HCT116 (cell line): ENCODE measurements around the gene CYB5RL. TPM values are rescaled to one million over a fixed set of nuclear protein-coding genes. Genes with fewer than 3 reads are reported as not detected.

Experiments
- ATAC-seq: fragments of 200-7000 bp; cut with Tn5 transposase; 2 replicates; pipeline ENCODE4 v1.9.1; 2020; ENCODE audit warnings: mild to moderate bottlenecking, moderate library complexity
- BruUV-seq: library from RNA; stranded (reverse); fragments of 400-500 nt; replicated peaks from 2 replicates; lab custom pipeline; 2021; lab: Mats Ljungman, UMichigan
- CTCF ChIA-PET: fragments of 300-600 bp; sonication (Branson Sonifier 250); formaldehyde crosslinking; loops from one replicate; lab custom pipeline; 2021; ENCODE audit warnings: antibody characterized with exemption; lab: Charles Lee
- POLR2A ChIA-PET: fragments of 300-600, 350-600 bp; sonication (Branson Sonifier 250); formaldehyde crosslinking; loops from one replicate; lab custom pipeline; 2021; ENCODE audit warnings: antibody characterized with exemption; lab: Charles Lee
- RAD21 ChIA-PET, 2 experiments: fragments of 300-600 bp; sonication (Branson Sonifier 250); formaldehyde crosslinking; loops; one replicate each; lab custom pipeline; 2023; ENCODE audit warnings: low total read pairs in 2 of 2; ENCODE audit not compliant: uncharacterized antibody in 2 of 2, unreplicated experiment in 2 of 2, low non-redundant PET in 1 of 2; lab: Charles Lee
- DNase-seq: peaks from one replicate; pipeline ENCODE4 v3.0.0-alpha.2; 2010; ENCODE audit warnings: low read depth, low spot score
- H2AFZ ChIP-seq: fragments of 200-600 bp; shearing (Covaris generic), sonication (generic); 2 replicates; pipeline ENCODE4 v1.6.1; 2017; ENCODE audit warnings: low read depth, mixed run types, mixed read lengths, antibody characterized with exemption, low read length; ENCODE audit not compliant: poor library complexity, severe bottlenecking
- H3K27ac ChIP-seq: 2 replicates; pipeline ENCODE4 v1.5.1; 2012; ENCODE audit warnings: low read depth, low read length
- H3K27me3 ChIP-seq: fragments of 200-600 bp; sonication (generic); 2 replicates; pipeline ENCODE4 v1.6.1; 2016; ENCODE audit warnings: mixed run types, low read length, mixed read lengths; ENCODE audit not compliant: insufficient read depth
- H3K36me3 ChIP-seq, 2 experiments: fragments of 200-500 bp in 1 of 2; fragments of 200-600 bp in 1 of 2; sonication (Bioruptor generic) in 1 of 2; sonication (generic) in 1 of 2; 2 replicates each; pipeline versions ENCODE4 v1.5.1 to v1.6.1; 2014 to 2016; ENCODE audit warnings: low read length in 2 of 2, inconsistent platforms in 1 of 2, mixed read lengths in 1 of 2, mixed run types in 1 of 2; ENCODE audit not compliant: insufficient read depth in 2 of 2, control insufficient read depth in 1 of 2
- H3K4me1 ChIP-seq, 2 experiments: fragments of 200-600 bp in 1 of 2; sonication (generic) in 1 of 2; 2 replicates each; pipeline versions ENCODE4 v1.5.1 to v1.6.1; 2012 to 2017; ENCODE audit warnings: low read length in 2 of 2, inconsistent platforms in 1 of 2, mild to moderate bottlenecking in 1 of 2, mixed read lengths in 1 of 2, mixed run types in 1 of 2, moderate library complexity in 1 of 2; ENCODE audit not compliant: insufficient read depth in 2 of 2, control insufficient read depth in 1 of 2
- H3K4me2 ChIP-seq: fragments of 200-600 bp; sonication (generic); 2 replicates; pipeline ENCODE4 v1.6.1; 2017; ENCODE audit warnings: mixed run types, low read length, mixed read lengths
- H3K4me3 ChIP-seq, 2 experiments: fragments of 200-600 bp in 1 of 2; sonication (generic) in 1 of 2; replicated peaks in 1 of 2; 2 replicates each; pipeline ENCODE4 v1.5.1; 2011 to 2016; ENCODE audit warnings: low read length in 2 of 2, control low read depth in 1 of 2, low read depth in 1 of 2, mild to moderate bottlenecking in 1 of 2, mixed read lengths in 1 of 2, mixed run types in 1 of 2
- H3K79me2 ChIP-seq: fragments of 200-600 bp; sonication (generic); 2 replicates; pipeline ENCODE4 v1.6.1; 2017; ENCODE audit warnings: mild to moderate bottlenecking, mixed run types, low read length, moderate library complexity, mixed read lengths; ENCODE audit not compliant: insufficient read depth
- H3K9ac ChIP-seq: fragments of 200-600 bp; sonication (generic); 2 replicates; pipeline ENCODE4 v1.6.1; 2016; ENCODE audit warnings: low read length, mixed read lengths
- H3K9me2 ChIP-seq: fragments of 200-600 bp; sonication (generic), shearing (Covaris generic); 2 replicates; pipeline ENCODE4 v1.6.1; 2017; ENCODE audit warnings: mixed run types, mild to moderate bottlenecking, moderate library complexity; ENCODE audit not compliant: insufficient read depth
- H3K9me3 ChIP-seq, 2 experiments: fragments of 200-500 bp in 1 of 2; fragments of 200-600 bp in 1 of 2; sonication (Bioruptor generic) in 1 of 2; sonication (generic) in 1 of 2; 2 replicates each; pipeline ENCODE4 v1.6.1; 2014 to 2017; ENCODE audit warnings: low read length in 2 of 2, mixed read lengths in 2 of 2, inconsistent platforms in 1 of 2, low read depth in 1 of 2, mild to moderate bottlenecking in 1 of 2, mixed run types in 1 of 2, moderate library complexity in 1 of 2; ENCODE audit not compliant: control insufficient read depth in 1 of 2, insufficient read depth in 1 of 2
- H4K20me1 ChIP-seq: fragments of 200-600 bp; sonication (generic), shearing (Covaris generic); 2 replicates; pipeline ENCODE4 v1.6.1; 2017; ENCODE audit warnings: mixed run types, mild to moderate bottlenecking, moderate library complexity; ENCODE audit not compliant: insufficient read depth
- CEBPB ChIP-seq: IDR thresholded peaks from 2 replicates; pipeline ENCODE4 v1.6.1; 2012; ENCODE audit warnings: low read depth
- EZH2 ChIP-seq: fragments of 200-600 bp; sonication (generic); IDR thresholded peaks from 2 replicates; pipeline ENCODE4 v1.6.1; 2017; ENCODE audit warnings: antibody characterized with exemption, mixed run types
- FOSL1 ChIP-seq: IDR thresholded peaks from 2 replicates; pipeline ENCODE4 v1.6.1; 2012; ENCODE audit warnings: low read depth
- JUND ChIP-seq: IDR thresholded peaks from 2 replicates; pipeline ENCODE4 v1.6.1; 2012
- POLR2A ChIP-seq: IDR thresholded peaks from 2 replicates; pipeline ENCODE4 v1.7.0; 2011; ENCODE audit warnings: borderline replicate concordance; ENCODE audit not compliant: insufficient read depth, insufficient read length; ENCODE audit errors: extremely low read depth
- POLR2AphosphoS5 ChIP-seq: IDR thresholded peaks from 2 replicates; pipeline ENCODE4 v1.6.1; 2011; ENCODE audit warnings: mild to moderate bottlenecking, low read depth, low read length, moderate library complexity
- RAD21 ChIP-seq: IDR thresholded peaks from 2 replicates; pipeline ENCODE4 v1.6.1; 2012; ENCODE audit warnings: low read depth, mild to moderate bottlenecking
- SIN3A ChIP-seq: IDR thresholded peaks from 2 replicates; pipeline ENCODE4 v1.6.1; 2012; ENCODE audit warnings: low read depth
- SP1 ChIP-seq: IDR thresholded peaks from 2 replicates; pipeline ENCODE4 v1.6.1; 2012; ENCODE audit warnings: low read depth
- TCF7L2 ChIP-seq: IDR thresholded peaks from 2 replicates; pipeline ENCODE4 v1.7.0; 2011; ENCODE audit warnings: borderline replicate concordance, inconsistent platforms; ENCODE audit not compliant: insufficient read depth, insufficient read length; ENCODE audit errors: extremely low read depth
- ZFX ChIP-seq: fragments of 450-650 bp; IDR thresholded peaks from 2 replicates; pipeline ENCODE4 v1.6.1; 2017
- ZNF274 ChIP-seq: fragments of 200-500 bp; sonication (Bioruptor generic); IDR thresholded peaks from 2 replicates; pipeline ENCODE4 v1.6.1; 2014; ENCODE audit warnings: mild to moderate bottlenecking, low read depth, low read length, inconsistent platforms
- intact Hi-C: fragments of 100-400 bp; cut with micrococcal nuclease; formaldehyde crosslinking; loops from 2 replicates; pipeline ENCODE4 v1.10.0; 2022
- total RNA-seq: library from RNA; stranded (reverse); gene quantifications from one replicate; pipeline ENCODE4 v1.2.1, GENCODE V29; 2021; ENCODE audit not compliant: unreplicated experiment
- TF ChIP-seq, protein P1 (sequence below): IDR thresholded peaks from 2 replicates; pipeline ENCODE4 v1.6.1; 2012
- TF ChIP-seq, protein P2 (sequence below), 3 experiments: fragments of 200-600 bp in 1 of 3; sonication (generic) in 1 of 3; IDR thresholded peaks in 2 of 3; conservative IDR thresholded peaks in 1 of 3; 2 replicates each; pipeline ENCODE4 v1.5.1; 2012 to 2017; ENCODE audit warnings: low read depth in 2 of 3, low read length in 2 of 3, antibody characterized with exemption in 1 of 3, borderline replicate concordance in 1 of 3, control low read depth in 1 of 3, mild to moderate bottlenecking in 1 of 3, mixed read lengths in 1 of 3, mixed run types in 1 of 3, moderate library complexity in 1 of 3; ENCODE audit not compliant: insufficient read depth in 1 of 3
- TF ChIP-seq, protein P3 (sequence below): IDR thresholded peaks from 2 replicates; pipeline ENCODE4 v1.6.1; 2012; ENCODE audit warnings: low read depth

CYB5RL gene
- total RNA-seq, 1 experiment from 2014 or later = 11.7 TPM

DNA sequence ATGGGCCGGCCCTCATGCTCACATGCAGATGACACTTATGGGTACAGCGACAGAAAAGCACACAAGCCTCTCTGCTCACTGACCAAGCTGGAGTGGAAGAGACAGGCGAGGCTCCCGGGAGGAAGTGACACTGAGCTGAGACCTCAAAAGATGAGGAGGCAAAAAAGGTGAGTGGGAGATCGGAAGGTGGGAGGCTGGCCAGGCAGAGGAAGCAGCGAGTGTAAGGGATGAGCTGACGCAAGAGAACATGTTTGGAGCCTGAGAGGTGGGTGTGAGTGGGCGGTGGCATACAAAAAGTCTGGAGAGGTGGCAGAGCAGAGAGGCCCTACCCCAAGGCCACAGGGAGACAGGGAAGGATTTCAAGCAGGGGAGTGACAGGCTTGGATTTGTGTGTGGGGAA, 28.8 kb downstream of the CYB5RL start (continued):
- TF ChIP-seq ZFX = no peak
- no peak for TF ChIP-seq TCF7L2
- TF ChIP-seq EZH2 = no peak
- no peak for TF ChIP-seq JUND
- no peak for TF ChIP-seq SP1
- TF ChIP-seq SIN3A = no peak
- TF ChIP-seq, protein P1, sequence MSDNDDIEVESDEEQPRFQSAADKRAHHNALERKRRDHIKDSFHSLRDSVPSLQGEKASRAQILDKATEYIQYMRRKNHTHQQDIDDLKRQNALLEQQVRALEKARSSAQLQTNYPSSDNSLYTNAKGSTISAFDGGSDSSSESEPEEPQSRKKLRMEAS = no peak
- TF ChIP-seq FOSL1 = no peak
- TF ChIP-seq, protein P2, sequence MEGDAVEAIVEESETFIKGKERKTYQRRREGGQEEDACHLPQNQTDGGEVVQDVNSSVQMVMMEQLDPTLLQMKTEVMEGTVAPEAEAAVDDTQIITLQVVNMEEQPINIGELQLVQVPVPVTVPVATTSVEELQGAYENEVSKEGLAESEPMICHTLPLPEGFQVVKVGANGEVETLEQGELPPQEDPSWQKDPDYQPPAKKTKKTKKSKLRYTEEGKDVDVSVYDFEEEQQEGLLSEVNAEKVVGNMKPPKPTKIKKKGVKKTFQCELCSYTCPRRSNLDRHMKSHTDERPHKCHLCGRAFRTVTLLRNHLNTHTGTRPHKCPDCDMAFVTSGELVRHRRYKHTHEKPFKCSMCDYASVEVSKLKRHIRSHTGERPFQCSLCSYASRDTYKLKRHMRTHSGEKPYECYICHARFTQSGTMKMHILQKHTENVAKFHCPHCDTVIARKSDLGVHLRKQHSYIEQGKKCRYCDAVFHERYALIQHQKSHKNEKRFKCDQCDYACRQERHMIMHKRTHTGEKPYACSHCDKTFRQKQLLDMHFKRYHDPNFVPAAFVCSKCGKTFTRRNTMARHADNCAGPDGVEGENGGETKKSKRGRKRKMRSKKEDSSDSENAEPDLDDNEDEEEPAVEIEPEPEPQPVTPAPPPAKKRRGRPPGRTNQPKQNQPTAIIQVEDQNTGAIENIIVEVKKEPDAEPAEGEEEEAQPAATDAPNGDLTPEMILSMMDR (IDR thresholded peaks at IDR 0.05 in 2 of 3, conservative IDR thresholded peaks at IDR 0.05 in 1 of 3; ENCODE audit: borderline replicate concordance in 1 of 3, insufficient read depth in 1 of 3, low read depth in 2 of 3, low read length in 2 of 3) = no peak
- TF ChIP-seq, all 23 proteins: peak for 0

DNA sequence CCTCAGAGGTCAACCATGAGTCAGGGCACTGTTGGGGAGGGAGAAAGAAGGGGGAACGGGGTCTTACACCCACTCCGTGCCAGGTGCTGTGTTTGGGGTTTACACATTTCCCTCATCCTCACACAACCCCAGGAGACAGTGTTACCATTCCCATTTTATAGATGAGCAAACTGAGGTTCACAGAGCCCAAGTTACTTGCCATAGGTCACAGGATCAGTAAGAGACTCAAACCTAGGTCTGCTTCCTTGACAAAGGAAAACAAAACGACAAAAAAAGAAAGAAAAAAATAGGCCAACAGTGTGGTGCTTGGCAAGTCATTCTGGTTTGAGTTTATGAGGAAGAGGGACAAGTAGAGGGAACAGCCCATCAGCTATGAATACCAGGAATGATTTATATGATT, 30.8 kb downstream of the CYB5RL start:
- RAD21 ChIA-PET = no interaction called here
- no TSS peak for BruUV-seq
- DNase-seq = no peak

More for the DNA sequence above, 30.8 kb downstream of the CYB5RL start:
- Histone ChIP-seq H3K27me3 (no peaks in the 10 kb centered on the region), H2AFZ (no peak overlapping the region), H3K4me1 (peaks cover 0 to 12% of the 10 kb centered on the region in 2 experiments; a peak in 1 of 4 replicates), H3K27ac (no peak overlapping the region), H3K9ac (no peak overlapping the region), H3K79me2 (no peaks in the 10 kb centered on the region), H3K36me3 (no peaks in the 10 kb centered on the region), H4K20me1 (no peaks in the 10 kb centered on the region), H3K9me3 (no peaks in the 10 kb centered on the region), H3K9me2 (no peaks in the 10 kb centered on the region), H3K4me2 (no peak overlapping the region), H3K4me3 (no peak overlapping the region)
- TF ChIP-seq, protein P3, sequence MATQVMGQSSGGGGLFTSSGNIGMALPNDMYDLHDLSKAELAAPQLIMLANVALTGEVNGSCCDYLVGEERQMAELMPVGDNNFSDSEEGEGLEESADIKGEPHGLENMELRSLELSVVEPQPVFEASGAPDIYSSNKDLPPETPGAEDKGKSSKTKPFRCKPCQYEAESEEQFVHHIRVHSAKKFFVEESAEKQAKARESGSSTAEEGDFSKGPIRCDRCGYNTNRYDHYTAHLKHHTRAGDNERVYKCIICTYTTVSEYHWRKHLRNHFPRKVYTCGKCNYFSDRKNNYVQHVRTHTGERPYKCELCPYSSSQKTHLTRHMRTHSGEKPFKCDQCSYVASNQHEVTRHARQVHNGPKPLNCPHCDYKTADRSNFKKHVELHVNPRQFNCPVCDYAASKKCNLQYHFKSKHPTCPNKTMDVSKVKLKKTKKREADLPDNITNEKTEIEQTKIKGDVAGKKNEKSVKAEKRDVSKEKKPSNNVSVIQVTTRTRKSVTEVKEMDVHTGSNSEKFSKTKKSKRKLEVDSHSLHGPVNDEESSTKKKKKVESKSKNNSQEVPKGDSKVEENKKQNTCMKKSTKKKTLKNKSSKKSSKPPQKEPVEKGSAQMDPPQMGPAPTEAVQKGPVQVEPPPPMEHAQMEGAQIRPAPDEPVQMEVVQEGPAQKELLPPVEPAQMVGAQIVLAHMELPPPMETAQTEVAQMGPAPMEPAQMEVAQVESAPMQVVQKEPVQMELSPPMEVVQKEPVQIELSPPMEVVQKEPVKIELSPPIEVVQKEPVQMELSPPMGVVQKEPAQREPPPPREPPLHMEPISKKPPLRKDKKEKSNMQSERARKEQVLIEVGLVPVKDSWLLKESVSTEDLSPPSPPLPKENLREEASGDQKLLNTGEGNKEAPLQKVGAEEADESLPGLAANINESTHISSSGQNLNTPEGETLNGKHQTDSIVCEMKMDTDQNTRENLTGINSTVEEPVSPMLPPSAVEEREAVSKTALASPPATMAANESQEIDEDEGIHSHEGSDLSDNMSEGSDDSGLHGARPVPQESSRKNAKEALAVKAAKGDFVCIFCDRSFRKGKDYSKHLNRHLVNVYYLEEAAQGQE = no peak
- TF ChIP-seq POLR2A (no peak), ZFX (no peak), POLR2AphosphoS5 (no peak), ZNF274 (no peak), SP1 (no peak), JUND (no peak), CEBPB (no peak), RAD21 (no peak), FOSL1 (no peak), TCF7L2 (no peak), SIN3A (no peak)
- TF ChIP-seq, protein P2 (IDR thresholded peaks at IDR 0.05 in 2 of 3, conservative IDR thresholded peaks at IDR 0.05 in 1 of 3; ENCODE audit: borderline replicate concordance in 1 of 3, insufficient read depth in 1 of 3, low read depth in 2 of 3, low read length in 2 of 3) = no peak
- TF ChIP-seq, protein P1 = no peak
- intact Hi-C loops = no loop called here
- ChIA-PET CTCF (interaction anchor here (1.1 kb wide), 1 partner anchor 13 kb away, joined by 3 read pairs; no protein-coding TSS in a partner anchor), POLR2A (no interaction called here)
- no peak for ATAC-seq
